HG03521 (cell line): Measurements from ENCODE around the gene IRF7.

ENCODE experiments used
- ATAC-seq: cut with Tn5 transposase; IDR thresholded peaks from one replicate; pipeline ENCODE4 v1.9.1; 2021; ENCODE audit warnings: mild to moderate bottlenecking, moderate library complexity; ENCODE audit not compliant: unreplicated experiment

The IRF7 gene

GRCh38 chr11:567629-568292, 48.0 kb downstream of the IRF7 start:
- no peak for ATAC-seq

DNA sequence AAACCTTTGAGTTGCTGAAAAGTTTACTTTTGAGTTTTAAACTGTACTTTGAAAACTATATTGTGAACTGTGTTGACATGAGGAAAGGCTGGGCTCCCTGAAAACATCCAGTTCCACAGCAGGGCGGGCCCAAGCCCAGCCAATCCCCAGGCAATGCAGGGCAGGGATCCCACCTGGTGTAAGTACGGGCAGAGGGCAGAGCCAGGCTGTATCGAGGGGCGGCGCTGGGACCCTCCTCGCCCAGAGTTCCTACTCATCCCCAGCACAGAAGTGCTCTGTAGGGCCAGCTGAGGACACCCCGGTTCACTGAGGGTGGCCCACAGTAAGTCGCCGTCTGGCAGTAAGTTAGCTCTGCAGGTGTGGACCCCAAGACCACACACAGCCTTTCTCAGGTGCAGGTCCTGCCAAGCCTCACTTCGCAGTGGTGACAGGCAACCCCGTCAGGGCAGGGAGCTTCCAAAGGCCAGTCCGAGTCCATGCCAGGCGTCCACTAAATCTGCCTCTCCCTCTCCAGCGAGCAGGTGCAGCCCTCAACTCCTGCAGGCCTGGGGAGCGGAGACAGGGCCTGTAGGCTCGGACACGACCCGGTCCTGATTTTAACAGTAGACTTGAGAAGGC, 48.6 kb downstream of the IRF7 start:
- ATAC-seq: no peak

- no peak for ATAC-seq
These were observed 49.7 kb downstream of the IRF7 start for GRCh38 chr11:565921-566509.

DNA sequence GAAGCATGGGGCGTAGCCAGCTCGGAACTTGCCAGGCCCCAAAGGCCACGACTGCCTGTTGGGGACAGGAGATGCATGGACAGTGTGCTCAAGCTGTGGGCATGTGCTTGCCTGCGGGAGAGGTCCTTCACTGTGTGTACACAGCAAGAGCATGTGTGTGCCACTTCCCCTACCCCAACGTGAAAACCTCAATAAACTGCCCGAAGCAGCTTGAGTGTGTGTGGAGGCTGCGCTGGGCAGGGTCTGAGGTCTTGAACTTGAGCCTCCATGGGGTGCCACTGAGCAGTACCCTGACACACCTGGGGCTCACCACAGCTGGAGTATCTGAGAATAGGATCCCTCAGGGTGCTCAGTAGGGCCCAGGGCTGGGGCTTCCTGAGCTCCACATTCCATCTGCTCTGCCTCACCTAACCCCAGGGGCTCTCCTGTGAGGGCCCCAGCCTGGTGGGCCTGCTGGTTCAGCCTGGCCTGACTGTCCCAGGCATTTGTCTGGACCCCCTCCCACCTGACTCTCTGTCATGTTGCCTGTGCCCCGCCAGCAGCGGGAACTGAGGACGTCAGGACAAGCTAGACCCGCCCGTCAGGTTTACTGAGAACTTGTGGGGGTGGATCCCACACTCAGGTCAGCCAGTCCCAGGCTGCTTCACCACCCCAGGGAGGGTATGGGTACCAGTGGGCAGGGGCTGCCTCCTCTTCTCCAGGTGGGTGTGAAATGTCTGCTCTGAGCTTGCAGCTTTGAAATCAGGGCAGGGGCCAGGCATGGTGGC, 51.8 kb downstream of the IRF7 start:
- no peak for ATAC-seq

DNA sequence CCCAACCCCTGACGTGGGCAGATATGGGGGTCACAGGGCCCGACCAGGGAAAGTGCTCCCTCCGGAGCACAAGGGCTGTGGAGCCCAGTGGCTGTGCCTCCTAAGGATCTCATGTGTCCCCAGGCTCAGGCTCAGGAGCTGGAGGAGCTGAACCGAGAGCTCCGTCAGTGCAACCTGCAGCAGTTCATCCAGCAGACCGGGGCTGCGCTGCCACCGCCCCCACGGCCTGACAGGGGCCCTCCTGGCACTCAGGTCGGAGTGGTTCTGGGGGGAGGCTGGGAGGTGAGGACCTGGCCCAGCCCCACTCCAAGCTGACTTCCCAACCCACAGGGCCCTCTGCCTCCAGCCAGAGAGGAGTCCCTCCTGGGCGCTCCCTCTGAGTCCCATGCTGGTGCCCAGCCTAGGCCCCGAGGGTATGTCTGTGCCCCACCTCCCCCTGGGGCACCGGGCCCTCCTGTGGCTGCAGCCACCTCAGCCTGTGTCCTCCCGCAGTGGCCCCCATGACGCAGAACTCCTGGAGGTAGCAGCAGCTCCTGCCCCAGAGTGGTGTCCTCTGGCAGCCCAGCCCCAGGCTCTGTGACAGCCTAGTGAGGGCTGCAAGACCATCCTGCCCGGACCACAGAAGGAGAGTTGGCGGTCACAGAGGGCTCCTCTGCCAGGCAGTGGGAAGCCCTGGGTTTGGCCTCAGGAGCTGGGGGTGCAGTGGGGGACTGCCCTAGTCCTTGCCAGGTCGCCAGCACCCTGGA, 52.5 kb downstream of the IRF7 start:
- ATAC-seq: no peak
